Common myeloid progenitor, CD34-positive (primary cell): Measurements from ENCODE around the gene TRIM14.

Experiments used
- CTCF ChIA-PET: fragments of 350-600 bp; sonication (Branson Sonifier 250); formaldehyde crosslinking; loops from one replicate; lab custom pipeline; 2021; ENCODE audit warnings: antibody characterized with exemption; lab: Charles Lee
- POLR2A ChIA-PET: fragments of 350-600 bp; sonication (Branson Sonifier 250); formaldehyde crosslinking; loops from one replicate; lab custom pipeline; 2021; ENCODE audit warnings: antibody characterized with exemption; lab: Charles Lee
- DNase-seq, 3 donors: peaks; one replicate each; pipeline versions ENCODE4 v3.0.0 to v3.0.0-alpha.2; 2013
- H3K27ac ChIP-seq, 2 experiments: 1 replicate in 1 of 2; 2 replicates in 1 of 2; pipeline ENCODE4 v1.7.0; 2013; ENCODE audit warnings: inconsistent platforms in 2 of 2, low read length in 2 of 2, mild to moderate bottlenecking in 2 of 2, low read depth in 1 of 2, moderate library complexity in 1 of 2; ENCODE audit not compliant: severe bottlenecking in 2 of 2, insufficient read depth in 1 of 2, poor library complexity in 1 of 2
- H3K27me3 ChIP-seq, 5 experiments: replicated peaks in 2 of 5; 1 replicate in 3 of 5; 2 replicates in 2 of 5; pipeline versions ENCODE4 v1.6.1 to v1.7.0; 2013; ENCODE audit warnings: low read length in 4 of 5, mild to moderate bottlenecking in 2 of 5, moderate library complexity in 2 of 5, inconsistent platforms in 1 of 5; ENCODE audit not compliant: insufficient read depth in 5 of 5, control insufficient read depth in 4 of 5
- H3K36me3 ChIP-seq, 4 experiments: 1 replicate in 2 of 4; 2 replicates in 2 of 4; pipeline versions ENCODE4 v1.6.1 to v1.7.0; 2013; ENCODE audit warnings: low read length in 3 of 4, control low read depth in 1 of 4, mild to moderate bottlenecking in 1 of 4; ENCODE audit not compliant: control insufficient read depth in 4 of 4, insufficient read depth in 4 of 4
- H3K4me1 ChIP-seq, 4 experiments: 1 replicate in 3 of 4; 2 replicates in 1 of 4; pipeline versions ENCODE4 v1.6.1 to v1.7.1; 2013; ENCODE audit warnings: low read length in 3 of 4, mild to moderate bottlenecking in 3 of 4, control low read depth in 1 of 4, inconsistent platforms in 1 of 4, moderate library complexity in 1 of 4; ENCODE audit not compliant: control insufficient read depth in 4 of 4, insufficient read depth in 4 of 4; ENCODE audit errors: control extremely low read depth in 1 of 4
- H3K4me3 ChIP-seq, 7 experiments: 1 replicate in 4 of 7; 2 replicates in 3 of 7; pipeline versions ENCODE4 v1.5.1 to v1.7.0; 2013; ENCODE audit warnings: mild to moderate bottlenecking in 7 of 7, low read length in 6 of 7, moderate library complexity in 6 of 7, inconsistent platforms in 2 of 7, low read depth in 2 of 7, control low read depth in 1 of 7; ENCODE audit not compliant: insufficient read depth in 4 of 7, control insufficient read depth in 1 of 7; ENCODE audit errors: extremely low read depth in 1 of 7
- H3K9me3 ChIP-seq, 5 experiments: 1 replicate in 4 of 5; 2 replicates in 1 of 5; pipeline versions ENCODE4 v1.6.1 to v1.7.1; 2013; ENCODE audit warnings: low read length in 4 of 5, mild to moderate bottlenecking in 2 of 5, inconsistent platforms in 1 of 5, low read depth in 1 of 5, moderate library complexity in 1 of 5; ENCODE audit not compliant: control insufficient read depth in 4 of 5, insufficient read depth in 2 of 5; ENCODE audit errors: control extremely low read depth in 1 of 5
- WGBS: methylation state at CpG from one replicate; pipeline ENCODE4 v1.1.5; 2013; ENCODE audit not compliant: insufficient coverage; 5-methylcytosine and 5-hydroxymethylcytosine counted together

Gene TRIM14

DNA sequence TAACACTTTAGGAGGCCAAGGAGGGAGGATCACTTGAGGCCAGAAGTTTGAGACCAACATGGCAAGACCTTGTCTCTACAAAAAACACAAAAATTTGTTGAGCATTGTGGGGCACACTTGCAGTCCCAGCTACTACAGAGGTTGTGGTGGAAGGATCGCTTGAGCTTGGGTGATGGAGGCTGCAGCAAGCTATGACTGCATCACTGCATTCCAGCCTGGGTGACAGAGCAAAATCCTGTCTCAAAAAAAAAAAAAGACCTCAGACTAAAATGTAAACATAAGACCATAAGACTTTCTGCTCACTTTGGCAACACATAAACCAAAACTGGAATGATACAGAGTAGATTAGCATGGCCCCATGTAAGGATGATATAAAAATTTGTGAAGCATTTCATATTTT, 87.1 kb downstream of the TRIM14 start:
- DNase-seq, result no peak
- no peaks in the 10 kb centered on the region for H3K9me3 ChIP-seq
- H3K27ac ChIP-seq, result no peak overlapping the region
- no peak overlapping the region for H3K4me3 ChIP-seq
- no peaks in the 10 kb centered on the region for H3K27me3 ChIP-seq
- ChIA-PET POLR2A (no interaction called here), CTCF (interaction anchor here (0.9 to 13.1 kb wide), 6 partner anchors 9 to 109 kb away, joined by 3 to 111 read pairs (median 4); partner anchors contain the start of gene TRMO)
- H3K4me1 ChIP-seq, result peaks cover 0 to 6% (median 3%) of the 10 kb centered on the region in 4 experiments
- WGBS, result 100% methylated on average over 1 of the region's 1 CpG
- no peaks in the 10 kb centered on the region for H3K36me3 ChIP-seq

GRCh38 chr9:98031169-98031568, 87.9 kb downstream of the TRIM14 start:
- H3K4me1 ChIP-seq, result peaks cover 0 to 5% (median 2%) of the 10 kb centered on the region in 4 experiments
- DNase-seq, result no peak
- H3K27me3 ChIP-seq, result no peaks in the 10 kb centered on the region
- H3K9me3 ChIP-seq, result no peaks in the 10 kb centered on the region
- no peaks in the 10 kb centered on the region for H3K36me3 ChIP-seq
- ChIA-PET CTCF (interaction anchor here (1.0 to 13.1 kb wide), 4 partner anchors 10 to 108 kb away, joined by 3 to 111 read pairs (median 18); partner anchors contain the start of gene TRMO), POLR2A (no interaction called here)
- no peak overlapping the region for H3K4me3 ChIP-seq
- H3K27ac ChIP-seq, result no peak overlapping the region

GRCh38 chr9:98024702-98025101, 94.3 kb downstream of the TRIM14 start:
- CTCF ChIA-PET, result interaction anchor here (0.9 to 12.3 kb wide), 5 partner anchors 13 to 102 kb away, joined by 3 to 93 read pairs (median 6); partner anchors contain the start of gene TRMO
- Histone ChIP-seq H3K27ac (no peak overlapping the region), H3K4me1 (peaks cover 0 to 5% (median 0%) of the 10 kb centered on the region in 4 experiments), H3K9me3 (no peaks in the 10 kb centered on the region), H3K27me3 (no peaks in the 10 kb centered on the region), H3K36me3 (peaks cover 2 to 21% (median 14%) of the 10 kb centered on the region in 4 experiments), H3K4me3 (no peak overlapping the region)
- 100% methylated on average over 1 of the region's 1 CpG for WGBS
- POLR2A ChIA-PET, result interaction anchor here (0.7 kb wide), 1 partner anchor 69 kb away, joined by 3 read pairs; no protein-coding TSS in a partner anchor
- no peak for DNase-seq

DNA sequence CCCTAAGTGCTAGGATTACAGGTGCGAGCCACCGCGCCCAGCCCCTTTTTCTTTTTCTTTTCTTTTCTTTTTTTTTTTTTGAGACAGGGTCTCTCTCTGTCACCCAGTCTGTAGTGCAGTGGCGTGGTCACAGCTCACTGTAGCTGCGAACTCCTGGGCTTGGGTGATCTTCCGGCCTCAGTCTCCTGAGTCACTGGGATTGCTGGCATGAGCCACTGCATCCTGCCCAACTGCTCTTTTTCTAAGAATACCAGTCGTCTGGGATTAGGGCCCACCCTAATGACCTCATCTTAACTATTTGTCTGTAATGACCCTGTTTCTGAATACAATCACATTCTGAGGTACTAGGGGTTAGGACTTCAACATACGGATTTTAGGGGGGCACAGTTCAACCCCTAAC, 96.6 kb downstream of the TRIM14 start:
- POLR2A ChIA-PET, result no interaction called here
- H3K36me3 ChIP-seq, result peaks cover 13 to 42% (median 32%) of the 10 kb centered on the region in 4 experiments
- H3K27ac ChIP-seq, result no peak overlapping the region
- peaks cover 0 to 5% (median 0%) of the 10 kb centered on the region in 4 experiments for H3K4me1 ChIP-seq
- no peak for DNase-seq
- no peaks in the 10 kb centered on the region for H3K27me3 ChIP-seq
- WGBS, result 97% methylated on average over 4 of the region's 8 CpGs
- CTCF ChIA-PET, result interaction anchor here (12.3 kb wide), 1 partner anchor 15 kb away, joined by 93 read pairs; no protein-coding TSS in a partner anchor
- H3K9me3 ChIP-seq, result no peaks in the 10 kb centered on the region
- no peak overlapping the region for H3K4me3 ChIP-seq

GRCh38 chr9:98021306-98022040, 97.5 kb downstream of the TRIM14 start:
- H3K9me3 ChIP-seq, result no peaks in the 10 kb centered on the region
- peaks cover 18 to 52% (median 36%) of the 10 kb centered on the region in 4 experiments for H3K36me3 ChIP-seq
- no peak overlapping the region for H3K4me3 ChIP-seq
- no peak for DNase-seq
- no peak overlapping the region for H3K27ac ChIP-seq
- 90% methylated on average over 7 of the region's 8 CpGs for WGBS
- ChIA-PET POLR2A (no interaction called here), CTCF (interaction anchor here (1.0 to 12.3 kb wide), 6 partner anchors 9 to 24 kb away, joined by 3 to 93 read pairs (median 6); no protein-coding TSS in a partner anchor)
- no peaks in the 10 kb centered on the region for H3K27me3 ChIP-seq
- H3K4me1 ChIP-seq, result peaks cover 0 to 5% (median 0%) of the 10 kb centered on the region in 4 experiments

GRCh38 chr9:98020476-98021145, 98.4 kb downstream of the TRIM14 start:
- 98% methylated on average over 8 of the region's 8 CpGs for WGBS
- DNase-seq, result no peak
- H3K9me3 ChIP-seq, result no peaks in the 10 kb centered on the region
- CTCF ChIA-PET, result interaction anchor here (1.0 to 12.3 kb wide), 7 partner anchors 10 to 24 kb away, joined by 3 to 93 read pairs (median 5); no protein-coding TSS in a partner anchor
- H3K4me3 ChIP-seq, result no peak overlapping the region
- no peak overlapping the region for H3K27ac ChIP-seq
- peaks cover 24 to 61% (median 41%) of the 10 kb centered on the region in 4 experiments for H3K36me3 ChIP-seq
- H3K4me1 ChIP-seq, result no peaks in the 10 kb centered on the region
- POLR2A ChIA-PET, result no interaction called here
- no peaks in the 10 kb centered on the region for H3K27me3 ChIP-seq
